Measurements from ENCODE around the gene REV1. TPM values are rescaled to one million over a fixed set of nuclear protein-coding genes. Genes with fewer than 3 reads are reported as not detected.
A peak's percentile ranks its signal among the peaks of the same experiment; 100 is the strongest.

REV1 gene
- total and polyA plus RNA-seq, 2 of the 13 experiments (the other 11 are each of a cell fraction or from before 2014, with no cell fraction given) = 49.1 to 71.8 TPM

GRCh38 chr2:99489761-99490622 is at the start of gene REV1 (continued):
- TF ChIP-seq ELK4 (CRISPR knock-in tag; IDR thresholded peaks at IDR 0.05; ENCODE audit: borderline replicate concordance) (no peak), ZFAT (CRISPR knock-in tag; conservative IDR thresholded peaks at IDR 0.05) (no peak), CEBPB (IDR thresholded peaks at IDR 0.05; ENCODE audit: borderline replicate concordance, low read depth, low read length) (peak; percentile 35; the same call in 1 of the 2 replicates), DMAP1 (CRISPR knock-in tag; IDR thresholded peaks at IDR 0.05) (peak; percentile 77), IKZF5 (CRISPR knock-in tag; IDR thresholded peaks at IDR 0.05) (peak; percentile 86), ZNF264 (CRISPR knock-in tag; IDR thresholded peaks at IDR 0.05) (no peak), BRD4 (CRISPR knock-in tag; IDR thresholded peaks at IDR 0.05) (0 out of 2 replicates have a peak, but pooled peaks have one; percentile 30), JUND (CRISPR knock-in tag; IDR thresholded peaks at IDR 0.05) (no peak; the same call in 1 of the 2 replicates), ELF4 (CRISPR knock-in tag; IDR thresholded peaks at IDR 0.05; ENCODE audit: borderline replicate concordance) (no peak), PHB2 (IDR thresholded peaks at IDR 0.05; ENCODE audit: partially characterized antibody) (no peak), ZNF850 (CRISPR knock-in tag; conservative IDR thresholded peaks at IDR 0.05) (no peak), TFE3 (CRISPR knock-in tag; IDR thresholded peaks at IDR 0.05) (peak; percentile 85), PRMT3 (CRISPR knock-in tag; IDR thresholded peaks at IDR 0.05; ENCODE audit: borderline replicate concordance, low read depth) (no peak), NKX3-1 (CRISPR knock-in tag; IDR thresholded peaks at IDR 0.05) (no peak; the same call in 1 of the 2 replicates), TAF1 (CRISPR knock-in tag; IDR thresholded peaks at IDR 0.05) (peak; percentile 75), ZNF460 (CRISPR knock-in tag; IDR thresholded peaks at IDR 0.05; ENCODE audit: borderline replicate concordance) (no peak), ZNF781 (CRISPR knock-in tag; IDR thresholded peaks at IDR 0.05; ENCODE audit: borderline replicate concordance, not compliant biosample characterization) (no peak), U2AF2 (IDR thresholded peaks at IDR 0.05; ENCODE audit: low read depth, low read length) (peak; percentile 66; the same call in 1 of the 2 replicates), SIN3A (IDR thresholded peaks at IDR 0.05; ENCODE audit: borderline replicate concordance, low read depth, low read length) (peak; percentile 61; the same call in 1 of the 2 replicates), ATM (IDR thresholded peaks at IDR 0.05; ENCODE audit: borderline replicate concordance) (no peak), NR3C1 (CRISPR knock-in tag; IDR thresholded peaks at IDR 0.05) (no peak), ZNF883 (CRISPR knock-in tag; IDR thresholded peaks at IDR 0.05; ENCODE audit: not compliant biosample characterization) (peak; percentile 75), MEF2D (CRISPR knock-in tag; IDR thresholded peaks at IDR 0.05) (peak; percentile 68; the same call in 1 of the 2 replicates), SKIL (CRISPR knock-in tag; IDR thresholded peaks at IDR 0.05; ENCODE audit: borderline replicate concordance) (peak; percentile 84)
